ENCODE measurements around the gene C6orf120. TPM values are rescaled to one million over a fixed set of nuclear protein-coding genes. Genes with fewer than 3 reads are reported as not detected.

Gene C6orf120
- total RNA-seq, 2 donors from 2014 or later = 28.7 to 31.9 TPM

GRCh38 chr6:169725125-169726048 is 23.5 kb downstream of the C6orf120 start:
- no peaks in the 10 kb centered on the region for H3K36me3 ChIP-seq
- H3K9me3 ChIP-seq = no peaks in the 10 kb centered on the region
- DNase-seq = peak; percentile 60
- no peak for TF ChIP-seq CTCF (IDR thresholded peaks at IDR 0.05)
- H3K27me3 ChIP-seq = no peaks in the 10 kb centered on the region
- no peaks in the 10 kb centered on the region for H3K4me1 ChIP-seq
- intact Hi-C loops (cut with DNase I) = no loop called here
- peak overlapping the region; percentile 70 to 73 for H3K9ac ChIP-seq (ENCODE audit: low read depth in 2 of 2, low read length in 2 of 2)
- H3K4me3 ChIP-seq = peak overlapping the region; percentile 72
- peak overlapping the region; percentile 79 for H3K27ac ChIP-seq

GRCh38 chr6:169726049-169726400 is 24.1 kb downstream of the C6orf120 start:
- H3K36me3 ChIP-seq = no peaks in the 10 kb centered on the region
- no peaks in the 10 kb centered on the region for H3K27me3 ChIP-seq
- H3K9ac ChIP-seq (ENCODE audit: low read depth in 2 of 2, low read length in 2 of 2) = no peak overlapping the region
- no peaks in the 10 kb centered on the region for H3K4me1 ChIP-seq
- no peak for DNase-seq
- no peaks in the 10 kb centered on the region for H3K9me3 ChIP-seq
- TF ChIP-seq CTCF (IDR thresholded peaks at IDR 0.05) = no peak
- H3K27ac ChIP-seq = no peak overlapping the region
- intact Hi-C loops (cut with DNase I) = no loop called here
- H3K4me3 ChIP-seq = no peak overlapping the region

- Histone ChIP-seq H3K27ac (no peak overlapping the region), H3K27me3 (no peaks in the 10 kb centered on the region), H3K9ac (ENCODE audit: low read depth in 2 of 2, low read length in 2 of 2) (no peak overlapping the region), H3K36me3 (no peaks in the 10 kb centered on the region), H3K4me3 (no peak overlapping the region), H3K4me1 (no peaks in the 10 kb centered on the region), H3K9me3 (no peaks in the 10 kb centered on the region)
- DNase-seq = no peak
- TF ChIP-seq CTCF (IDR thresholded peaks at IDR 0.05) = no peak
- intact Hi-C loops (cut with DNase I) = no loop called here
Measured at GRCh38 chr6:169726963-169727362, 25.0 kb downstream of the C6orf120 start.

- H3K4me3 ChIP-seq = no peak overlapping the region
- no peak for DNase-seq
- H3K4me1 ChIP-seq = no peaks in the 10 kb centered on the region
- no peak for TF ChIP-seq CTCF (IDR thresholded peaks at IDR 0.05)
- intact Hi-C loops (cut with DNase I) = no loop called here
- H3K9ac ChIP-seq (ENCODE audit: low read depth in 2 of 2, low read length in 2 of 2) = no peak overlapping the region
- no peak overlapping the region for H3K27ac ChIP-seq
- H3K36me3 ChIP-seq = no peaks in the 10 kb centered on the region
- H3K27me3 ChIP-seq = no peaks in the 10 kb centered on the region
- H3K9me3 ChIP-seq = no peaks in the 10 kb centered on the region
Measured at GRCh38 chr6:169729961-169730360, 28.0 kb downstream of the C6orf120 start.

- Histone ChIP-seq H3K27me3 (no peaks in the 10 kb centered on the region), H3K4me3 (no peak overlapping the region), H3K4me1 (no peaks in the 10 kb centered on the region), H3K27ac (no peak overlapping the region), H3K9ac (ENCODE audit: low read depth in 2 of 2, low read length in 2 of 2) (no peak overlapping the region), H3K36me3 (no peaks in the 10 kb centered on the region), H3K9me3 (no peaks in the 10 kb centered on the region)
- TF ChIP-seq CTCF (IDR thresholded peaks at IDR 0.05) = no peak
- no peak for DNase-seq
- intact Hi-C loops (cut with DNase I) = no loop called here
Measured at GRCh38 chr6:169738204-169738975, 36.5 kb downstream of the C6orf120 start.
